Islet precursor cell (in vitro differentiated cells): Measurements from ENCODE around the gene ZSCAN26.
A peak's percentile ranks its signal among the peaks of the same experiment; 100 is the strongest.

Experiments used
- DNase-seq: peaks from one replicate; pipeline ENCODE4 v3.0.0-alpha.2; 2018

ZSCAN26 gene

DNA sequence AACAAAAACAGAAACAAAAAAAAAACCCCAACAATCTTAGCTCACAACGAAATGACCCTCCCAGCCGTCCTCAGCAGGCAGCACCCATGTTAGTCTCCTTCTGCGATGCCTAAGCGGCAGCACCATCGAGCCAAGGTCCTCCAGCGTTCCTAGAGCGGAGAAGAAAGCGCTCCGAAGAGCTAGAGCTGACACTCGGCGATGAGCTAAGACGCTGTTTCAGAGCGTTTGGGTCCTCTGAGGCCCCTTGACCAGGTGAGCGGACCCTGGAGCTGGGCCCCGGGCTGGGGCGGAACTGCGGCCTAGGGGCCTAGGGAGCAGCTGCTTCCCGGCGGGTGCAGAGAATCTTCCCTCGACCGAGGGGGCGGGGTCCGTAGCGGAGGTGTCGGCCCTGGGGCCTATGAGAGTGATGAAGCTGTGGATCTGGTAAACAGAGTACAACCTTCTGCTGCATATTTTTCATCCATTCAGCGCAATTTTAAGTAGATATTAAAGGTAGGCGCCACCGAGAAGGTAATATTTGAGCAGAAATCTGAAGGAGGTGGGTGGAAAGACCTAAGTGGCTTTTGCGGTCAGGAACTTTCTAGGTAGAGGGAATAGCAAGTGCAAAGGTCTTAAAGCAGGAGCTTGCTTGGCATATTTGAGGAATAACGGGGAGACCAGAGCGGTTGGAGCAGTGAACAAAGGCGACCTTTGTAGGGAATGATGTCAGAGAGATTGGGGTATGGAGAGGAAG lies at the start of gene ZSCAN26:
TSS of gene ZSCAN26 (plus strand) at position 182 of the 733 bp plus-strand sequence. CDS start 4,777 bp downstream, outside the sequence.
- peak; percentile 95 for DNase-seq

DNA sequence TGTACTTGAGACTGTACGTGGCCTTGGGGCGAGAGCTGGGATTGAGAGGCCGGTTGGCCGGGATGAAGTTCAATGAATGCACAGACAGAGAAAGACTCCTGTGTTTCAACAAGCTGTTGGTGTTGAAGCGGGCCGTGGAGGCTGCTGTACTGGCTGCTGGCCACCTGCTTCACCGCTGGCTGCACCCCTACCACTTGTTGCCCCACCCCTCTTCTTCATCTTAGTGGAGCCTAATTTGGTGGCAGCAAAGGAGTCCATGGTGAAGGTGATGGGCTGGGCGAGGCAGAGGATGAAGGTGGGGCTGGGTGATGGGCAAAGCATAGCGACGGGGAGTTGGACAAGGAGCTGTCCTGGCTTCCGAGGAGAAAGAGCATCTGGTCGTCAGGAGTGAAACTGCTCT lies 49.1 kb upstream of the ZSCAN26 start:
- no peak for DNase-seq

DNA sequence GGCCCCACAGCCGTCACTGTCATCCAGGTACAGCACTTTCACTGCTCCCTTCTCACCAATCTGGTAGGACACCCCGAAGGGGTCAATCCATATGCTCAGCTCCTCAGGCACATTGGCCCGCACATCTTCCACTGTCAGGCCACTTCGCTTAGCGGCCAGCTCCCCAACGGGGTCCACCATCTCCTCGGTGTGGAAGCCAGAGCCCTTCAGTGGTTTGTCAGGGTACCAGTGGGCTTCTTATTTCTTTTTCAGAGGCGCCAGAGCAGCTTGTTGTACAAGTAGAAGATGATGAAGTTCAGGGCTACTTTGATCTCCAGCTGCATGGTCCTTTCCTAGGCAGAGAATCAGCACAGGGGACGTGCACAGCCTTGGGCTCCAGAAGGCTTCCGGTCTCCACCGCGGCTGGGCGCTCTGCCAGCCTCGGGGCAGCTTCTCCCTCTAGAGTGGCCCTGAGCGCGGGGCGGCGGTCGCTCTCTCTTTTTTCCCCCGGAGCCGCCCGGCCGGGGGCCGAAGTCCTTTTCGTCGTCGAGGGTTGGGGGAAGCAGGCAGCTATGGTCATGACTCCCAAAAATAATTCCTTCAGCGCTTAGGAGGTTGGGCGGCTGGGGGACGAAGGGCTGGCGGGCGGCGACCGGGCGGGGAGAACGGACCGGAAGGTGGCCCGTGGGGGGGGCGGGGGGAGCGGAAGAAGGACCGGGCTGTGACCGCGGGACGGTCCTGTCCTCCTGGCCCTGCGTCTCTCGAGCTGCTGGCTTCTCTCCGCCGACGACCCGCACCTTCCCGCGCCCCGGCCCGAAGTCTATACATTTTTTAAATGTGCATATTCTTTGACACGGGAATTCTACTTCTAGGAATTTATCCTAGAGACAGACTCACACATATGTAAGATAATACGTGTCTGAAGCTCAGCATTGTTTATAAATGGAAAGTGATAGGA lies 48.4 kb upstream of the ZSCAN26 start:
- peak; percentile 72 for DNase-seq

DNA sequence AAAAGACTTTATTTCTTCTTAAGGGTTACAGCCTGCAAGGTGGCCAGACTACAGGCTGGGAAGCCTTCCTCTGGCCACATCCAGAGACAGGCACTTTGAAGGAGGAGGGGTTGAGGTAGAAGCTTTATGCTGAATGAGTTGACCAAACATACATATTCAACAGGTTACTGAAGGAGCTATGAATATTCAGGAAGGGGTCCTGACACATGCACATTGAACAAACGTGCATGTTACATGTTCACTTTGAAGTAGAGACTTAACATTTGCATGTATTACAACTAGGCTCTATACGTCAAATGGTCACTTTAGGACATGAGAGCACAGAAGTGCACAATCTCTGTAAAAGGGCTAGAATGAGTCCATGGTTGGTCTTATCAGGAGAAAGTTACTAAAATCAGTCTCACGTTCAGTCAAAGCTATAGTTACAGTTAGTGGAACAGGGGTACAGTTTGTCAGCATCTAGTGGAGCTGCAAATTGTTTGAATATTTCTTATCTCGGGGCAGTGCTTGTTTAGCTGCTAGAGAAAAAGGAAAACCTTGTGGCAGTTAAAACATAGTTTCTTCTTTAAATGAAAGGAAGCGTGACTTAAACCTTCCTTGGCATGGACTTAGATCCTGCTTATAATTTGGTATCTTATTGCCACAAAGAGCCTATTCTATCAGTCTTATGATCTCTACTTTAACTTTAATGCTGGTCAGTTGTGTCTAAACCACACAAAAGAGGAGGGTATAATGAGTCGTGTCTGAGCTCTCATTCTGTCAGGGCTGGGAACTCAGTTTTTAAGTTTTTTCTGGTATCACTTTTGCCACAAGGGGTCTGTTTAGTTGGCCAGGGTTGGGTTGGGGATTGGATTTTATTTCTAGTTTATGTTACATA lies 46.4 kb upstream of the ZSCAN26 start:
- DNase-seq = no peak

DNA sequence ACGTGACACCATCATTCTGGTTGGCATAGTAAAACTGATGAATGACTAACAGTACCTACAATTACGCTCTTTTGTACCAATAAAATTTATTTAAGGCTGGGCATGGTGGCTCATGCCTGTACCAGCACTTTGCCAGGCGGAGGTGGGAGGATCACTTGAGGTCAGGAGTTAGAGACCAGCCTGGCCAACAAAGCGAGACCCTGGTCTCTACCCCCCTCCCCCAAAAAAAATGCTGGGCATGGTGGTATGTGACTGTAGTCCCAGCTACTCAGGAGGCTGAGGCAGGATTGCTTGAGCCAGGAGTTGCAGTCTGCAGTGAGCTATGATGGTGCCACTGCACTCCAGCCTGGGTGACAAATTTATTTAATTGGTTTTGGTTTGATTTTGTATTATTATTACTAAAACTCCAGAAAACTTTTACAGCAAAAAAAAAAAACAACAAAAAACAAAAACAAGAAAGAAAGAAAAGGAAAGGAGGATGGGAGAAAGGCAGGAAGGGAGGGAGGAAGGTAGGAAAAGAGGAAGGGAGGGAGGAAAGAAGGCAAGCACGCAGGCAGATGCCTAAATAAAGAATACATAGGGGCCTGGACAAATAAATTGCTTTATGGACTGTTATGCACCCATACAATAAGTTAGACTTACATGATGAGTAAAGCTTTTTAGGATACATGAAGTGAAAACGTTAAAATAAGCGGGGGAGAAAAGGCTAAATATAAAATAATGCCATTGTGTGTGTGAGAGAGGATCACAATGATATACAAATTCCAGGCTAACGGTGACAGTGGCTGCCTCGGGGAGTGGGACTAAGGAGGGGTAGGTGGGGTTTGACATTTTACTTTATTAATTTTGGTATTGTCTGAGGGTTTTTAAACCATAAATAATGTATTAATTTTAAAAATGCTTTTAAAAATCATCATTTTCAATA lies 42.5 kb upstream of the ZSCAN26 start:
- no peak for DNase-seq

DNA sequence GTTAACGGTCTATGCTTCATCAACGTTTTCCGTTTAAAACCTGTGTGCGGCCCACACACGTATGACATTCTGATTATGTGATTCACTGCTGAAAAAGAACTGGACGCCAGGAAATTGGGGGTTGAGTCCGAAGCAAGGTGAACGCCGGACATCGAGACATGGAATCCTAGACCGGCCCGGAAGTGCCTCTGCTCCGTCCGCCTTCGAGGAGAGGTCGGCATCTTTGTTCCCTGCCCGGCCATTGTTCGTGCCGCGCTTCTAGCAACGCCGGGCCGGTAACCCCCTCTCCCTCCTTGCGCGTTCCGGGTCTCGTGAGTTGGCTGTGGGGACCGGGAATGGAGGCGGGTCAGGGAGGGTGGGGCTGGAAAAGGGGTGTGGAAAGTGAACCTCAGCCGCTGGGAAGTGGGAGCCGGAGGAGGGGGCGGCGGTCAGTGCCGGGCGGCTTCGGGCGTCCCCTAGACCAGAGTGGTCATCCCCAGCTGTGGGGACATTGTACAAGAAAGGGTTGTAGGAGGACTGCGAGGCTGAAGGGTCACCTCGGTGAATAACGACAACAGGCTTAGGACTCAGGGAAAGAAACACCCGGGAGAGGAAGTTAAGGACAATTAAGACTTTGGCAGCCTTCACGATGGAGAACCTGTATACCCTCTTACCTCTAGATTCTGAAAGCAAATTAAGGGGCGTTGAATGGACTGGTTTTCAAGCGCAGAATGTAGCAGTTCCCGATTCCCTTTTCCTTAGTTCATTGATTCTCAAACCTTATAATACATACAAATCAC lies 41.7 kb upstream of the ZSCAN26 start, which contains the start of gene ZSCAN9:
TSS of gene ZSCAN9 (plus strand) at position 220 of the 779 bp plus-strand sequence. CDS start 1,810 bp downstream, outside the sequence.
- DNase-seq = peak; percentile 92

DNA sequence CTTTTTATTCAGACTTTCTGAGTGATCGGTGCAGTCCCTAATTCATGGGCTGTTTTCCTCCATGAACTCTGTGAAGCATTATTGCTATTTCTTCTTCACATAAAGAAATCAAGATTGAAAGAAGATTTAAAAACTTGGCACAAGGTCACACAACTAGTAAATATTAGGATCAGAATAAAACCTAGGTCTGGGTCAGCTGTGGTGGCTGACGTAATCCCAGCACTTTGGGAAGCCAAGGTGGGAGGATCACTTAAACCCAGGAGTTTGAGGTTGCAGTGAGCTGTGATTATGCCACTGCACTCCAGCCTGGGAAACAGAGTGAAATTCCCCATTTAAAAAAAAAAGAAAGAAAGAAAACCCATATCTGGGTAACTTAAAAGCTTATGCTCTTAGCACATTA lies 40.5 kb upstream of the ZSCAN26 start:
- DNase-seq = no peak

DNA sequence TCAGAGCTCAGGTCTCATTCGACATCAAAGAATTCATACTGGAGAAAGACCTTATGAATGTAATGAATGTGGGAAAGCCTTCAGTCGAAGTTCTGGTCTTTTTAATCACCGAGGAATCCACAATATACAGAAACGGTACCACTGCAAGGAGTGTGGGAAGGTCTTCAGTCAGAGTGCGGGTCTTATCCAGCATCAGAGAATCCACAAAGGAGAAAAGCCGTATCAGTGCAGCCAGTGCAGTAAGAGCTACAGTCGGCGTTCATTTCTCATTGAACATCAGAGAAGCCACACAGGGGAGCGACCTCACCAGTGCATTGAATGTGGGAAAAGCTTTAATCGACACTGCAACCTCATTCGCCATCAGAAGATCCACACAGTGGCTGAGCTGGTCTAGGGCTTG lies 34.2 kb upstream of the ZSCAN26 start:
- no peak for DNase-seq

DNA sequence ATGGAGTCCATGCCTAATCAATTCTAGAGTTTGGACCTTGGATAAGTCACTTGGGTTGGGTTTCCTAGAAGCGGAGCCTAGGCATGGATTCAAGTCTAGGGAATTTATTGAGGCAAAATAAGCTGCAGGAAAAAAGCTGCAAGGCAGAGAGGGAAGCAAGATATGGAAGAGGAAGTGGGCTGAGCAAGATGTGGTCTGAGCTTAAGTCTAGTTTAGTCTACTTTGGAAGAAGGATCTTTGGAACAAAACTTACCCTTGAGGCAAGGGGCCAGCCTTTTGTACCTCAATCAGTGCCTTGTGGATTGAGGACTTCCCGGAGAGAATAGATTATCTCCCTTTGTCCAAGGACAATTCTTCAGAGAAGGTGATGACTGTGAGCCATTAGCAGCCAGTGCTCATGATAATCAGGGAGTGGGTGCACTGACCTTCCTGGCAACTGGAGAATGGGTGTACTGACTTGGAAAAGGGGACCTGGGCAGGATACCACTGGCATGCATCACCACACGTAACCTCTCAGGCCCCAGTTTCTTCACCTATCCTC lies 31.0 kb upstream of the ZSCAN26 start:
- DNase-seq = no peak

DNA sequence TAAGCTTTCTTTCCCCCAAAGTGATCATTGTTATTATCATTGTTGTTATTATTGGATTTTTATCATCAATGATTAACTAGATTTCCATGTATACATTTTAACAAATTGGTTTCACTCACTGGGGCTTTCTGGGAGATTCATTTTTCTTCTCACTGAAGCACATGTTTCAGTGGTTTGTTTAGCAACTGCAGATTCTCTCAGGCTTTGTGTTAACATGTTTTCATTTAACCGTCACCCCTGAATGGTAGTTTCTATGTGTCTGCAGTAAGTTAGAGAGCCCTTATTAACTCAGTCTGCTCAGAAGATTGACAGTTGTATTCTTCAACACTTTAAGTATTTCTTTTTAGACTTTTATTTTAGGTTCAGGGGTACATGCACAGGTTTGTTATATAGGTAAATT lies 27.3 kb upstream of the ZSCAN26 start:
- no peak for DNase-seq

DNA sequence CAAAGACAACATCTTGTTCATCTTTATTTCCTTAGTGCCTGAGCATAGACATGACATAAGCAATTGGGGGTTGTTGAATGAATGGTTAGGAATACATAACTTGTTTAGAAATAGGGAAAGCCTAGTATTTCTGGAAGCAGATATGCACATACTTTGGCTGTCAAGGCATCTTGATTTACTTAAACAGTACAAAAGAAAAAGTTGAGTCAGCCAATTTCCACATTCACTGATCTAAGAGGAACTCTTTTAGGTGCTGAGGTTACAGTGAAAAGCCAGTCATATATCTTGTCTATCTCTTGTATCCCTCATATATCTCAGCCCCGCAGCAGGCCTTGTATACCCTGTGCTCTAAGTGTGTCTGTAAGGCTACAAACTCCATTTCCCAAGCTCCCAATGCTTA lies 26.5 kb upstream of the ZSCAN26 start:
- DNase-seq = no peak

DNA sequence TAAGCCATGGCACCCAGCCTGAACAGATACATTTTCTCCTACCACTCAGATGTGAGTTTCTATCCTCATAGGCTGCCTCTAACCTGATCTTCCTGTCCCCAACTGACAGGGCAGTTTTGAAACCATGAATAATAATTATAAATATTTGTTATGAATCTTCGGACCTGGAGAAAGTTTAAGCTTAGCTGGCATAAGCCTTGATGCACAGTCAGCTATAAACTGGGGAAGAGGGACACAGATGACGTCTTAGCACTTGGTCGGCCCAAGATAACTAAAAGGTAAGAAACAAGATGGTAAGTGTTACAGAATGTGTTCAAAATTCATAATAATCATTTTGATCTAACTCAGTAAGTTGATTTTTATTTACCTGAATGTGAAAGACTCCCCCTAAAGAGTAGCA lies 23.0 kb upstream of the ZSCAN26 start:
- no peak for DNase-seq

DNA sequence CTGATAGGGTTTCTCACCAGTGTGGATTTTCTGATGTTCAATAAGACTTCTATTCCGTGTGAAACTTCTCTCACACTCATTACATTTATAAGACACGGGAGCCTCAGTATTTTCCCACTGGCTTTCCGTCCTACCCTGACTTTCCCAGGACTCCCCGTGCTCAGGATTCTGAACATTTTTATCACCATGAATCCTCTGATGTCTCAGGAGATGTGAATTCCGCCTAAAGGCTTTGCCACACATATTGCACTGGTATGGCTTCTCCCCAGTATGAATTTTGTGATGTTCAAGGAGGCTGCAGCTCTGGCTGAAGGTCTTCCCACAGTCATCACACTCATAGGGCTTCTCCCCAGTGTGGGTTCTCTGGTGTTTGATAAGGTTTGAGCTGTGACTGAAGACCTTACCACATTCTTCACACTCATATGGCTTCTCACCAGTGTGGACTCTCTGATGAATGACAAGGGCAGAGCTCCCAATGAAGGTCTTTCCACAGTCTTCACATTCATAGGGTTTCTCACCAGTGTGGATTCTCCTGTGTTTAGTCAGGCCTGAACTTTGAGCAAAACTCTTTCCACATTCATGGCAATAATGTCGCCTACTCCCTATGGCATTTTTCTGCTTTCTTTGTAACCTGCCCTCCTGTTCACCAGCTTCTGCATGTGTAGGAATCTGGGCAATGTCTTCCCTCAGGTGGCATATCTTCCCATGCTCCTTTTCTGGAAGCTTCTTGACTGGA lies 21.6 kb upstream of the ZSCAN26 start:
- no peak for DNase-seq

DNA sequence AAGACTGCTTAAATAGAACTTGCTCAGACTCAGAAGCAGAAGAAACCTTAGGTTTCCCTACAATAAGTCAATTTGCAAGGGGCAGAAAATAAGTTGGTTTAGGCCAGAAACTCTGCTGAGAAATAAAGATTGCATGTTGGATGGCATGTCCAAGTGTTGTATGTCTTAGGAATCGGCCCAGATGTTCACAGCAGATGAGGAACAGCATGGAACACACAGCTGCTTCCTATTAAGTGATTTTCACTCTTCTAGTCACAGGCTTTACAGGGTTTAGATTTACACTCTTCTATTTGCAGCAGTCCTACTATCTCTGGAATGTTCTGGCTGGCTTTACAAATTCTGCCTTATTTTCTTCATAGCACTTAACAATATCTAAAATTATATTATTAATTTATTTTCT lies 18.0 kb upstream of the ZSCAN26 start:
- no peak for DNase-seq

DNA sequence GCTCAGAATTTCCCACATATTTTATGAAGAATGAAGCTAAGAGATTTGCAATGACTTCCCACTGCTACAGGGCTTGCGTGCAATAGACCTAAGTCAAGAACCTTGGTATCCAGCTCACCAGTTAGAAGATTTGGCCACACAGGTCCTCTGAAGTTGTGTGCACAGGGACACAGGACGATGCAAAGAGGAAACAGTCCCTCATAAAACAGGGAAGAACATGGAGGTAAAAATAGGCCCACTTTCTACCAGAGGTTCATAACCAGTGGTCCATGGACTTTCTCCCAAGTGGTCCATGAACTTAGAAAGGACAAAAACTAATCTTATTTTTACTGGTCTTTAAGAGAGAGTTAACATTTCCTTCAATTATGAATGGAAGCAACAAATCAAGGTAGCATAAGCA lies 16.2 kb upstream of the ZSCAN26 start:
- no peak for DNase-seq

DNA sequence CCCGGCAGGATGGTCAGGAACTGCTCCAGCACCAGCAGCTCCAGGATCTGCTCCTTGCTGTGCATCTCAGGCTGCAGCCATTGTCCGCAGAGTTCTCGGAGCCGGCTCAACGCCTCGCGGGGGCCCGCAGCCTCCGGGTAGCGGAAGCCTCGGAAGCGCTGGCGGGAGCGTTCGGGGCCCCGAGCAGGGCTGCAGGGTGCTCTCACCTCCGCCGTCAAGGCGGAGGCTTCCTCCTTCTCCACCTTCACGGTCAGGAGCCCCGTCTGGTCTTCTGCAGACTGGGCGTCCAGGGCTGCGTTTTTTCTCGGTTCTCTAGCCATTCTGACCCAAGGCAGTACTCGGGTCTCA lies 15.3 kb upstream of the ZSCAN26 start:
- DNase-seq = peak; percentile 61

DNA sequence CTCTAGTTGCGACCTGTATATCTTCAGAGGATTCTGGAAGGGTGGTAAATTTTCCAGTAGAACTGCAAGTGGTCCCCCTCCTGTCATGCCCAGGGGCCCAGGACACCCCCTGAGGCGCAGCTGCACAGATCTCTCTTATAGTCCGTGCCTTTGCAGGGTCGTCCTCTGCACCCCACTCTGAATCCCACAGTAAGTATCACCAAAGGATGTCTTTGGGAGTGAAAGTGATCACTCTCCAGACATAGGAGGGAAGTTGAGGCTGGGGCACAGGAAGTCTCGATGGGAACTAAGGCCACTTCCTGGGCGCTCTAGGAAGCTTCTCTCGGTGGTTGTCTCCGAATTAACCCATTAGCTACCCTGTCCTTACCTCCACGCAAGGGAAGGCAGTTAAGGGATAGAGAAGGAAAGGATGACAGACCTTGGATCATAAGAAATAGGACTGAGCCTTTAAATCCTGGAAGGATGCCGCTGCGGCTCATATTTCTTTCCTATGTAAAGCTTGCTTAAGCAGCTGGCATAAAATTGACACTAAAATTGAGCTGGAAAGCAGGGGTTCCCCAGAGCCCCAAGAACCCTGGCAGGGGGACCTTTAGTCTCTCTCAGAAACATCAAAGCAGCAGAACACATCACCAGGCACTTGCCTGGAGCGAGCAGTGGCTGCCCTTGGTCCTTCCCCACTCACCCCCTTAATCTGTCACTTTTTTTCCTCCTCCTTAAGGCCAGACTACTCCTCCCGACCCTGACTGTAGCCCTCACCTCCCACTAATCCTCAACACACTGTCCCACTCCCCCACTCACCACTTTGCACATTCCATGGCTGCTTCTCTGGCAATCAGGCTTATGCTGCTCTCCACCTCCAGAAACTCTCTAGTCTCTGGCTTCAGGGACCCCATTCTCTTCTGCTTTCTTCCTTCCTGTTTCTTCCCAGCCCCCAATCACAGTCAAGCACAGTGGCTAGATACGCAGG lies 14.7 kb upstream of the ZSCAN26 start, which contains the start of gene ZKSCAN4:
TSS of gene ZKSCAN4 (minus strand) at position 261 of the 967 bp plus-strand sequence. CDS start 289 bp downstream, outside the sequence.
- DNase-seq = peak; percentile 88

DNA sequence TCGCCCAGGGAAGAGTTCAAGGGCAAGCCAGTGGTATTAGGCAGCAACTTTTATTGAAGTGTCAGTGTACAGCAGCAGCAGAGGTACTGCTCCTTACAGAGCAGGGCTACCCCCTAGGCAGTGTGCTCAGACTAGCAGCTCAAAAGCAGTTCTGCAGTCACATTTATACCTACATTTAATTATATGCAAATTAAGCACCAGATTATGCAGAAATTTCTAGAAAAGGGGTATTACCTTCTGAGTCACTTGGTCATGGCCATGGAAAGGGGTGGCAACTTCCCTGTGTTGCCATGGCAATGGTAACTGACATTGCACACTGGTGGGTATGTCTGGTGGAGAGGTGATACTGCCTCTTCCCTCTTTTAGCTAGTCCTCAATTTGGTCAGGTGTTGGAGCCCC lies 12.8 kb upstream of the ZSCAN26 start:
- DNase-seq = no peak

DNA sequence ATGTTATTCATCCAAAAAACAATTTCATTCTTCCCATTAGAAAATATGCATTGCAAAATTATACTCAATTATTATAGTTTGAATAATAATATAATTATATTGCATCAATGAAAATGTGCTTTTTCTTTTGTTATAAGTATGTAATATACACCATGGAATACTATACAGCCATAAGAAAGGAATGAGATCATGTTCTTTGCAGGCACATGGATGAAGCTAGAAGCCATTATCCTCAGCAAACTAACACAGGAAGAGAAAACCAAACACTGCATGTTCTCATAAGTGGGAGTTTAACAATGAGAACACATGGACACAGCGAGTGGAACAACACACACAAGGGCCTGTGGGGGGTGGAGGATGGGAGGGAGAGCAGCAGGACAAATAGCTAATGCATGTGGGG lies 9.9 kb upstream of the ZSCAN26 start:
- no peak for DNase-seq
